SK-N-SH (cell line): ENCODE measurements around the gene SLC30A10.

Experiments
- CTCF ChIP-seq: fragments of 200-600 bp; sonication (generic); IDR thresholded peaks from 2 replicates; pipeline ENCODE4 v1.6.1; 2017; ENCODE audit warnings: antibody characterized with exemption, mild to moderate bottlenecking, moderate library complexity
- EP300 ChIP-seq, 2 experiments: IDR thresholded peaks; 2 replicates each; pipeline versions ENCODE4 v1.4.0 to v1.6.1; 2012; ENCODE audit warnings: borderline replicate concordance in 1 of 2, low read depth in 1 of 2, low read length in 1 of 2
- MAX ChIP-seq: IDR thresholded peaks from 2 replicates; pipeline ENCODE4 v1.4.0; 2012; ENCODE audit warnings: low read depth
- NRF1 ChIP-seq: IDR thresholded peaks from 2 replicates; pipeline ENCODE4 v1.6.1; 2012; ENCODE audit warnings: low read depth, mild to moderate bottlenecking, low read length
- REST ChIP-seq: IDR thresholded peaks from 2 replicates; pipeline ENCODE4 v1.6.1; 2012; ENCODE audit warnings: mild to moderate bottlenecking, low read depth, low read length, moderate library complexity
- RFX5 ChIP-seq: IDR thresholded peaks from 2 replicates; pipeline ENCODE4 v1.6.1; 2012; ENCODE audit warnings: mild to moderate bottlenecking, improper control_type of control experiment, low read length
- USF1 ChIP-seq: IDR thresholded peaks from 2 replicates; pipeline ENCODE4 v1.4.0; 2012; ENCODE audit warnings: low read depth, borderline replicate concordance
- YY1 ChIP-seq: IDR thresholded peaks from 2 replicates; pipeline ENCODE4 v1.4.0; 2012; ENCODE audit warnings: low read depth, mild to moderate bottlenecking

- TF ChIP-seq NRF1 (no peak), CTCF (no peak), RFX5 (no peak), YY1 (no peak), REST (no peak), EP300 (IDR thresholded peaks at IDR 0.05; ENCODE audit: borderline replicate concordance in 1 of 2, low read depth in 1 of 2, low read length in 1 of 2) (no peak), MAX (no peak), USF1 (no peak)
Measured at GRCh38 chr1:219965285-219966070, 37.1 kb upstream of the SLC30A10 start.
